HCT116 (cell line): ENCODE data around the gene CD68.

Experiments
- CBX3 ChIP-seq: IDR thresholded peaks from 2 replicates; pipeline ENCODE4 v1.6.1; 2012; ENCODE audit warnings: low read depth
- CEBPB ChIP-seq: IDR thresholded peaks from 2 replicates; pipeline ENCODE4 v1.6.1; 2012; ENCODE audit warnings: low read depth
- EGR1 ChIP-seq: IDR thresholded peaks from 2 replicates; pipeline ENCODE4 v1.6.1; 2012; ENCODE audit warnings: low read depth
- EZH2 ChIP-seq: fragments of 200-600 bp; sonication (generic); IDR thresholded peaks from 2 replicates; pipeline ENCODE4 v1.6.1; 2017; ENCODE audit warnings: antibody characterized with exemption, mixed run types
- EZH2phosphoT487 ChIP-seq: fragments of 200-600 bp; IDR thresholded peaks from 2 replicates; pipeline ENCODE4 v1.6.1; 2018; ENCODE audit warnings: antibody characterized with exemption, borderline replicate concordance
- JUND ChIP-seq: IDR thresholded peaks from 2 replicates; pipeline ENCODE4 v1.6.1; 2012
- POLR2AphosphoS5 ChIP-seq: IDR thresholded peaks from 2 replicates; pipeline ENCODE4 v1.6.1; 2011; ENCODE audit warnings: mild to moderate bottlenecking, low read depth, low read length, moderate library complexity
- SP1 ChIP-seq: IDR thresholded peaks from 2 replicates; pipeline ENCODE4 v1.6.1; 2012; ENCODE audit warnings: low read depth
- TCF7L2 ChIP-seq: IDR thresholded peaks from 2 replicates; pipeline ENCODE4 v1.7.0; 2011; ENCODE audit warnings: borderline replicate concordance, inconsistent platforms; ENCODE audit not compliant: insufficient read depth, insufficient read length; ENCODE audit errors: extremely low read depth
- YY1 ChIP-seq: IDR thresholded peaks from 2 replicates; pipeline ENCODE4 v1.6.1; 2011; ENCODE audit warnings: low read length, low read depth, moderate library complexity, mild to moderate bottlenecking; ENCODE audit not compliant: insufficient replicate concordance; ENCODE audit errors: extremely low read depth
- TF ChIP-seq, protein P1 (sequence below): IDR thresholded peaks from 2 replicates; pipeline ENCODE4 v1.6.1; 2011; ENCODE audit warnings: mild to moderate bottlenecking, low read length, moderate library complexity; ENCODE audit not compliant: insufficient replicate concordance; ENCODE audit errors: extremely low read depth
- TF ChIP-seq, protein P2 (sequence below), 3 experiments: fragments of 200-600 bp in 1 of 3; sonication (generic) in 1 of 3; IDR thresholded peaks in 2 of 3; conservative IDR thresholded peaks in 1 of 3; 2 replicates each; pipeline ENCODE4 v1.5.1; 2012 to 2017; ENCODE audit warnings: low read depth in 2 of 3, low read length in 2 of 3, antibody characterized with exemption in 1 of 3, borderline replicate concordance in 1 of 3, control low read depth in 1 of 3, mild to moderate bottlenecking in 1 of 3, mixed read lengths in 1 of 3, mixed run types in 1 of 3, moderate library complexity in 1 of 3; ENCODE audit not compliant: insufficient read depth in 1 of 3

DNA sequence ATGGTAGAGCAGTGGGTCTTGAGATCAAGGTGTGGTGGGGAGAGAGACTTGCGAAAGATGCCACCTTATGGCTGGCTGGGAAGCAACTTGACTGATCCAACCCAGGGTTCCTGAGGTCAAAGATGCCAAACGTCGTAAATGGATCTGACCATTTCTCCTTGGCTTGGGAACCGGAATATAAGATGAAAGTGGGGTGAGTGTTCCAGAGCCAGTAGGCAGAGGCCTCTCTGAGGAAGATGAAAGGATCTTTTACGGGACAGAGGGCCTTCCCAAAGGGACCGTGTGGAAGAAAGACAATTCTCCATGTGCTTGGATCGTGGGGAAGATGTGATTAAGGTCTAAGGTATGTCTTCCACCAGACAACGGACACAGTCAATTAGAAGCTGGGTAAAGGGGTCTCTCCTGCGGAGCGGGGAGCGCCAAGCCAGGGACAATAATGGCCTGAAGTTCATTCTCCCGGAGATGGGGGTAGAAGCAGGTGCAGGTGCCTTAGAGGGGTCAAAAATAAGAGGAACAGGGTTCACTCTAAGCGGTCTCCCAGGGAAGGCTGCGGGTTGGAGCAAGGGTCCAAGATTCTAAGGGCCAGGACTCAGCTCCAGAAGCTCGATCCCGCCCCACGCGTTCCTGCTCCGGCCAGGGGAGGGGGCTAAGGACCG is 34.5 kb downstream of the CD68 start:
- TF ChIP-seq, protein P1, sequence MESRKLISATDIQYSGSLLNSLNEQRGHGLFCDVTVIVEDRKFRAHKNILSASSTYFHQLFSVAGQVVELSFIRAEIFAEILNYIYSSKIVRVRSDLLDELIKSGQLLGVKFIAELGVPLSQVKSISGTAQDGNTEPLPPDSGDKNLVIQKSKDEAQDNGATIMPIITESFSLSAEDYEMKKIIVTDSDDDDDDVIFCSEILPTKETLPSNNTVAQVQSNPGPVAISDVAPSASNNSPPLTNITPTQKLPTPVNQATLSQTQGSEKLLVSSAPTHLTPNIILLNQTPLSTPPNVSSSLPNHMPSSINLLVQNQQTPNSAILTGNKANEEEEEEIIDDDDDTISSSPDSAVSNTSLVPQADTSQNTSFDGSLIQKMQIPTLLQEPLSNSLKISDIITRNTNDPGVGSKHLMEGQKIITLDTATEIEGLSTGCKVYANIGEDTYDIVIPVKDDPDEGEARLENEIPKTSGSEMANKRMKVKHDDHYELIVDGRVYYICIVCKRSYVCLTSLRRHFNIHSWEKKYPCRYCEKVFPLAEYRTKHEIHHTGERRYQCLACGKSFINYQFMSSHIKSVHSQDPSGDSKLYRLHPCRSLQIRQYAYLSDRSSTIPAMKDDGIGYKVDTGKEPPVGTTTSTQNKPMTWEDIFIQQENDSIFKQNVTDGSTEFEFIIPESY: no peak
- TF ChIP-seq, protein P2, sequence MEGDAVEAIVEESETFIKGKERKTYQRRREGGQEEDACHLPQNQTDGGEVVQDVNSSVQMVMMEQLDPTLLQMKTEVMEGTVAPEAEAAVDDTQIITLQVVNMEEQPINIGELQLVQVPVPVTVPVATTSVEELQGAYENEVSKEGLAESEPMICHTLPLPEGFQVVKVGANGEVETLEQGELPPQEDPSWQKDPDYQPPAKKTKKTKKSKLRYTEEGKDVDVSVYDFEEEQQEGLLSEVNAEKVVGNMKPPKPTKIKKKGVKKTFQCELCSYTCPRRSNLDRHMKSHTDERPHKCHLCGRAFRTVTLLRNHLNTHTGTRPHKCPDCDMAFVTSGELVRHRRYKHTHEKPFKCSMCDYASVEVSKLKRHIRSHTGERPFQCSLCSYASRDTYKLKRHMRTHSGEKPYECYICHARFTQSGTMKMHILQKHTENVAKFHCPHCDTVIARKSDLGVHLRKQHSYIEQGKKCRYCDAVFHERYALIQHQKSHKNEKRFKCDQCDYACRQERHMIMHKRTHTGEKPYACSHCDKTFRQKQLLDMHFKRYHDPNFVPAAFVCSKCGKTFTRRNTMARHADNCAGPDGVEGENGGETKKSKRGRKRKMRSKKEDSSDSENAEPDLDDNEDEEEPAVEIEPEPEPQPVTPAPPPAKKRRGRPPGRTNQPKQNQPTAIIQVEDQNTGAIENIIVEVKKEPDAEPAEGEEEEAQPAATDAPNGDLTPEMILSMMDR (IDR thresholded peaks at IDR 0.05 in 2 of 3, conservative IDR thresholded peaks at IDR 0.05 in 1 of 3; ENCODE audit: borderline replicate concordance in 1 of 3, insufficient read depth in 1 of 3, low read depth in 2 of 3, low read length in 2 of 3): no peak
- TF ChIP-seq EZH2phosphoT487: no peak
- TF ChIP-seq POLR2AphosphoS5: no peak
- TF ChIP-seq JUND: no peak
- no peak for TF ChIP-seq SP1
- no peak for TF ChIP-seq EZH2
- no peak for TF ChIP-seq TCF7L2
- TF ChIP-seq YY1: no peak
- no peak for TF ChIP-seq CBX3
- TF ChIP-seq CEBPB: no peak
- no peak for TF ChIP-seq EGR1
